PC-9 (cell line): ENCODE measurements around the gene CLTB. TPM values are rescaled to one million over a fixed set of nuclear protein-coding genes. Genes with fewer than 3 reads are reported as not detected.
A peak's percentile ranks its signal among the peaks of the same experiment; 100 is the strongest.

Experiments
- BruUV-seq: library from RNA; stranded (reverse); fragments of 400-500 nt; replicated peaks from 2 replicates; lab custom pipeline; 2021; lab: Mats Ljungman, UMichigan
- CTCF ChIA-PET: fragments of 300-600 bp; sonication (Branson Sonifier 250); formaldehyde crosslinking; loops from one replicate; lab custom pipeline; 2022; ENCODE audit warnings: antibody characterized with exemption; lab: Charles Lee
- POLR2A ChIA-PET: fragments of 300-600 bp; sonication (Branson Sonifier 250); formaldehyde crosslinking; loops from one replicate; lab custom pipeline; 2022; ENCODE audit warnings: antibody characterized with exemption; ENCODE audit not compliant: unreplicated experiment; lab: Charles Lee
- DNase-seq, 2 experiments: peaks; one replicate each; pipeline versions ENCODE4 v3.0.0 to v3.0.0-alpha.2; 2015 to 2022; ENCODE audit warnings: mixed read lengths in 1 of 2
- H2AFZ ChIP-seq: fragments of 200-600 bp; sonication (generic); 2 replicates; pipeline ENCODE4 v1.8.1; 2017; ENCODE audit warnings: antibody characterized with exemption
- H3F3A ChIP-seq: fragments of 200-600 bp; sonication (generic); 2 replicates; pipeline ENCODE4 v1.8.1; 2017; ENCODE audit warnings: antibody characterized with exemption, mild to moderate bottlenecking, low read depth; ENCODE audit not compliant: insufficient read depth
- H3K27ac ChIP-seq: fragments of 200-600 bp; sonication (generic); 2 replicates; pipeline ENCODE4 v1.6.1; 2016; ENCODE audit warnings: mixed run types
- H3K27me3 ChIP-seq: fragments of 200-600 bp; sonication (generic); 2 replicates; pipeline ENCODE4 v1.6.1; 2016; ENCODE audit warnings: low read depth, mixed run types; ENCODE audit not compliant: insufficient read depth
- H3K36me3 ChIP-seq: fragments of 200-600 bp; sonication (generic); 2 replicates; pipeline ENCODE4 v1.6.1; 2016; ENCODE audit warnings: low read depth, mixed run types
- H3K4me1 ChIP-seq: fragments of 200-600 bp; sonication (generic); replicated peaks from 2 replicates; pipeline ENCODE4 v1.6.1; 2016; ENCODE audit warnings: mixed run types; ENCODE audit not compliant: insufficient read depth
- H3K4me2 ChIP-seq: fragments of 200-600 bp; sonication (generic); 2 replicates; pipeline ENCODE4 v1.6.1; 2017; ENCODE audit warnings: mixed run types
- H3K4me3 ChIP-seq: fragments of 200-600 bp; sonication (generic); 2 replicates; pipeline ENCODE4 v1.6.1; 2016; ENCODE audit warnings: mixed run types
- H3K79me2 ChIP-seq: fragments of 200-600 bp; sonication (generic); 2 replicates; pipeline ENCODE4 v1.6.1; 2017; ENCODE audit warnings: low read depth, mixed run types
- H3K9me2 ChIP-seq: fragments of 200-600 bp; sonication (generic); 2 replicates; pipeline ENCODE4 v1.8.1; 2017; ENCODE audit warnings: mild to moderate bottlenecking; ENCODE audit not compliant: insufficient read depth
- H3K9me3 ChIP-seq: fragments of 200-600 bp; sonication (generic); 2 replicates; pipeline ENCODE4 v1.8.1; 2016; ENCODE audit warnings: low read depth; ENCODE audit not compliant: insufficient read depth
- H4K20me1 ChIP-seq: fragments of 200-600 bp; sonication (generic); 2 replicates; pipeline ENCODE4 v1.8.1; 2017; ENCODE audit not compliant: insufficient read depth
- CTCF ChIP-seq: fragments of 200-600 bp; sonication (generic); conservative IDR thresholded peaks from 2 replicates; pipeline ENCODE4 v1.6.1; 2017; ENCODE audit warnings: mixed run types, antibody characterized with exemption, mild to moderate bottlenecking, moderate library complexity
- EZH2 ChIP-seq: fragments of 200-600 bp; sonication (generic); IDR thresholded peaks from 2 replicates; pipeline ENCODE4 v1.8.0; 2017; ENCODE audit warnings: antibody characterized with exemption, low read depth
- intact Hi-C: fragments of 100-400 bp; cut with micrococcal nuclease; formaldehyde crosslinking; loops from one replicate; pipeline ENCODE4 v1.10.0; 2022; ENCODE audit not compliant: unreplicated experiment
- total RNA-seq: library from RNA; stranded (reverse); gene quantifications from 2 replicates; pipeline ENCODE4 v1.2.3, GENCODE V29; 2021

The CLTB gene
- total RNA-seq, 1 experiment from 2014 or later: 123 TPM

GRCh38 chr5:176397736-176398420 is 18.5 kb downstream of the CLTB start:
- H3K9me3 ChIP-seq: no peaks in the 10 kb centered on the region
- H2AFZ ChIP-seq: no peak overlapping the region
- H3K4me1 ChIP-seq: no peaks in the 10 kb centered on the region
- POLR2A ChIA-PET: no interaction called here
- no peaks in the 10 kb centered on the region for H3K36me3 ChIP-seq
- DNase-seq: no peak
- H3K27ac ChIP-seq: no peak overlapping the region
- H4K20me1 ChIP-seq: peaks cover 3% of the 10 kb centered on the region; the same call in 1 of the 2 replicates
- CTCF ChIA-PET: no interaction called here
- H3K79me2 ChIP-seq: no peaks in the 10 kb centered on the region
- no peak overlapping the region for H3K4me2 ChIP-seq
- intact Hi-C loops: no loop called here
- TF ChIP-seq EZH2 (no peak), CTCF (no peak)
- peaks cover 5% of the 10 kb centered on the region; the same call in 1 of the 2 replicates for H3F3A ChIP-seq
- H3K4me3 ChIP-seq: no peak overlapping the region
- no peaks in the 10 kb centered on the region for H3K27me3 ChIP-seq
- BruUV-seq: no TSS peak
- H3K9me2 ChIP-seq: no peaks in the 10 kb centered on the region

- CTCF ChIA-PET: interaction anchor here (0.5 kb wide), 1 partner anchor 10 kb away, joined by 4 read pairs; no protein-coding TSS in a partner anchor
- no peak overlapping the region for H3K27ac ChIP-seq
Measured at GRCh38 chr5:176396330-176396729, 20.0 kb downstream of the CLTB start.

More at GRCh38 chr5:176396330-176396729, 20.0 kb downstream of the CLTB start:
- Histone ChIP-seq H3K4me1 (no peaks in the 10 kb centered on the region), H3K27me3 (no peaks in the 10 kb centered on the region), H3K9me3 (no peaks in the 10 kb centered on the region), H3F3A (peaks cover 16% of the 10 kb centered on the region; the same call in 1 of the 2 replicates), H3K4me3 (no peak overlapping the region), H3K4me2 (no peak overlapping the region), H2AFZ (no peak overlapping the region), H3K79me2 (no peaks in the 10 kb centered on the region), H3K36me3 (no peaks in the 10 kb centered on the region), H3K9me2 (no peaks in the 10 kb centered on the region), H4K20me1 (0 out of 2 replicates have a peak, but pooled peaks cover 3% of the 10 kb centered on the region)
- intact Hi-C loops: no loop called here
- POLR2A ChIA-PET: no interaction called here
- TF ChIP-seq EZH2 (no peak), CTCF (no peak)
- peak in 1 of 2 experiments; percentile 22 for DNase-seq
- BruUV-seq: no TSS peak
